Liver (tissue), 9 donors: ENCODE measurements around the gene PCCB. TPM values are rescaled to one million over a fixed set of nuclear protein-coding genes. Genes with fewer than 3 reads are reported as not detected.

Source experiments
- DNase-seq: peaks from one replicate; pipeline ENCODE4 v3.0.0-alpha.2; 2017; ENCODE audit warnings: low spot score
- H3K27ac ChIP-seq, 2 donors: one replicate each; pipeline ENCODE4 v1.7.0; 2013; ENCODE audit warnings: inconsistent platforms in 2 of 2, low read length in 2 of 2, control low read depth in 1 of 2, low read depth in 1 of 2, mild to moderate bottlenecking in 1 of 2
- H3K27me3 ChIP-seq, 4 donors: one replicate each; pipeline versions ENCODE4 v1.6.1 to v1.7.0; 2013; ENCODE audit warnings: low read length in 3 of 4, inconsistent platforms in 1 of 4, mild to moderate bottlenecking in 1 of 4, moderate library complexity in 1 of 4; ENCODE audit not compliant: control insufficient read depth in 4 of 4, insufficient read depth in 4 of 4
- H3K36me3 ChIP-seq, 4 donors: one replicate each; pipeline versions ENCODE4 v1.6.1 to v1.7.0; 2013; ENCODE audit warnings: low read length in 3 of 4, mild to moderate bottlenecking in 3 of 4, low read depth in 1 of 4, moderate library complexity in 1 of 4; ENCODE audit not compliant: control insufficient read depth in 4 of 4, insufficient read depth in 3 of 4
- H3K4me1 ChIP-seq, 4 donors: one replicate each; pipeline versions ENCODE4 v1.6.1 to v1.7.0; 2013; ENCODE audit warnings: low read length in 3 of 4, mild to moderate bottlenecking in 3 of 4, moderate library complexity in 1 of 4; ENCODE audit not compliant: control insufficient read depth in 4 of 4, insufficient read depth in 4 of 4
- H3K4me3 ChIP-seq, 3 donors: one replicate each; pipeline versions ENCODE4 v1.6.1 to v1.7.0; 2013; ENCODE audit warnings: low read length in 3 of 3, control low read depth in 1 of 3, low read depth in 1 of 3, mild to moderate bottlenecking in 1 of 3
- H3K9ac ChIP-seq, 2 donors: one replicate each; pipeline ENCODE4 v1.7.0; 2013; ENCODE audit warnings: low read length in 2 of 2, mild to moderate bottlenecking in 2 of 2, moderate library complexity in 2 of 2, control low read depth in 1 of 2, low read depth in 1 of 2
- H3K9me3 ChIP-seq, 4 donors: one replicate each; pipeline versions ENCODE4 v1.6.1 to v1.7.0; 2013; ENCODE audit warnings: low read length in 3 of 4; ENCODE audit not compliant: control insufficient read depth in 4 of 4
- EGR1 ChIP-seq, 2 donors: IDR thresholded peaks; 2 replicates each; pipeline ENCODE4 v1.6.1; 2016 to 2018; ENCODE audit warnings: antibody characterized with exemption in 2 of 2, low read depth in 2 of 2
- GABPA ChIP-seq, 2 donors: IDR thresholded peaks in 1 of 2; conservative IDR thresholded peaks in 1 of 2; 2 replicates each; pipeline ENCODE4 v1.6.1; 2016; ENCODE audit warnings: antibody characterized with exemption in 2 of 2, mild to moderate bottlenecking in 1 of 2, moderate library complexity in 1 of 2
- HNF4A ChIP-seq, 2 donors: conservative IDR thresholded peaks; 2 replicates each; pipeline ENCODE4 v1.6.1; 2016; ENCODE audit warnings: antibody characterized with exemption in 2 of 2, mild to moderate bottlenecking in 2 of 2
- HNF4G ChIP-seq: IDR thresholded peaks from 2 replicates; pipeline ENCODE4 v1.6.1; 2016; ENCODE audit warnings: antibody characterized with exemption
- JUND ChIP-seq, 2 donors: IDR thresholded peaks; 2 replicates each; pipeline ENCODE4 v1.6.1; 2016; ENCODE audit warnings: antibody characterized with exemption in 2 of 2
- NR2F2 ChIP-seq: IDR thresholded peaks from 2 replicates; pipeline ENCODE4 v1.6.1; 2016; ENCODE audit warnings: antibody characterized with exemption
- RAD21 ChIP-seq, 2 donors: IDR thresholded peaks; 2 replicates each; pipeline ENCODE4 v1.6.1; 2016; ENCODE audit warnings: antibody characterized with exemption in 2 of 2, mild to moderate bottlenecking in 2 of 2
- RXRA ChIP-seq, 2 donors: IDR thresholded peaks; 2 replicates each; pipeline ENCODE4 v1.6.1; 2017 to 2018; ENCODE audit warnings: antibody characterized with exemption in 2 of 2, mild to moderate bottlenecking in 1 of 2
- SP1 ChIP-seq: IDR thresholded peaks from 2 replicates; pipeline ENCODE4 v1.6.1; 2018; ENCODE audit warnings: antibody characterized with exemption, mild to moderate bottlenecking
- TAF1 ChIP-seq: conservative IDR thresholded peaks from 2 replicates; pipeline ENCODE4 v1.6.1; 2016; ENCODE audit warnings: antibody characterized with exemption, mild to moderate bottlenecking
- WGBS: extraction: QIAGEN DNeasy Blood & Tissue Kit; methylation state at CpG from one replicate; pipeline ENCODE4 v1.1.7; 2013; 5-methylcytosine and 5-hydroxymethylcytosine counted together
- polyA plus RNA-seq, 2 donors: library from polyadenylated mRNA; stranded (reverse) in 1 of 2; unstranded in 1 of 2; fragments of 200-250 nt in 1 of 2; fragments of >200 nt in 1 of 2; fragmentation: Nextera tagmentation in 1 of 2; extraction: Ambion mirVana in 1 of 2; gene quantifications; one replicate each; pipeline versions ENCODE4 v1.2.1 to v1.2.3, GENCODE V29; 2013 to 2015
- total RNA-seq, 2 donors: library from RNA; depleted of rRNA; stranded (reverse); fragments of >200 nt; gene quantifications; one replicate each; pipeline ENCODE4 v1.2.3, GENCODE V29; 2014
- TF ChIP-seq, protein P1 (sequence below): IDR thresholded peaks from 2 replicates; pipeline ENCODE4 v1.6.1; 2016; ENCODE audit warnings: antibody characterized with exemption
- TF ChIP-seq, protein P2 (sequence below): fragments of 150-350 bp; IDR thresholded peaks from 2 replicates; pipeline ENCODE4 v1.5.1; 2017; ENCODE audit warnings: improper control_type of control experiment, low read depth, low read length; ENCODE audit not compliant: missing input control
- TF ChIP-seq, protein P3 (sequence below): IDR thresholded peaks from 2 replicates; pipeline ENCODE4 v1.6.1; 2016; ENCODE audit warnings: antibody characterized with exemption
- TF ChIP-seq, protein P4 (sequence below): IDR thresholded peaks from 2 replicates; pipeline ENCODE4 v1.6.1; 2016; ENCODE audit warnings: antibody characterized with exemption
- donor health status: healthy.
- donor health status: healthy.
- donor health status: healthy.
- donor health status: healthy.
- donor health status: healthy.

The PCCB gene
- total and polyA plus RNA-seq, 4 donors = 72.8 to 120 (median 95.0) TPM

DNA sequence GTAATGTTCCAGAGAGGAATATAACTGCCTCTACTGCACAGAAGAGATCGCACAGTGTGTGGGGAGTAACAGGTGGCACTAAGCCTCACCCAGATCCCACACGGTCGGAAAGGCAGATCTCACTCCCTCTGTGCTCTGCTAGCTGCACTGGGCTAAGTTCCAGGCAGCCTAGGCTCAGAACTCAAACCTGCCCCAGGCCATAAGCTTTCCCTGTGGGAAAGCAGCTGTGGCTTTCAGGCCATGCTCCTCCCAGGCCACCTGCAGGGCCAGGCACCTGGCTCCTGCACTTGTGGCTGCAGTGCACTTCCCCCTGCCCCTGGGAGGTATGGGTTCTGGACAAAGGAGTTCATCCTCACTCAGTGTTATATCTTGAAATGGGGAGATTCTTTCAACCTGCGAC is 27.5 kb downstream of the PCCB start:
- Histone ChIP-seq H3K27ac (no peak overlapping the region), H3K36me3 (peaks cover 0 to 28% (median 16%) of the 10 kb centered on the region in 4 donors), H3K9me3 (peaks cover 0 to 10% (median 3%) of the 10 kb centered on the region in 4 donors), H3K4me3 (no peak overlapping the region), H3K4me1 (peaks cover 0 to 2% (median 0%) of the 10 kb centered on the region in 4 donors), H3K9ac (no peak overlapping the region), H3K27me3 (no peaks in the 10 kb centered on the region)
- DNase-seq = no peak
- TF ChIP-seq HNF4G = no peak
- no peak for TF ChIP-seq RXRA (IDR thresholded peaks at IDR 0.05)
- no peak for TF ChIP-seq HNF4A (conservative IDR thresholded peaks at IDR 0.05)
- no peak for TF ChIP-seq TAF1
- no peak for TF ChIP-seq NR2F2
- TF ChIP-seq, protein P1, sequence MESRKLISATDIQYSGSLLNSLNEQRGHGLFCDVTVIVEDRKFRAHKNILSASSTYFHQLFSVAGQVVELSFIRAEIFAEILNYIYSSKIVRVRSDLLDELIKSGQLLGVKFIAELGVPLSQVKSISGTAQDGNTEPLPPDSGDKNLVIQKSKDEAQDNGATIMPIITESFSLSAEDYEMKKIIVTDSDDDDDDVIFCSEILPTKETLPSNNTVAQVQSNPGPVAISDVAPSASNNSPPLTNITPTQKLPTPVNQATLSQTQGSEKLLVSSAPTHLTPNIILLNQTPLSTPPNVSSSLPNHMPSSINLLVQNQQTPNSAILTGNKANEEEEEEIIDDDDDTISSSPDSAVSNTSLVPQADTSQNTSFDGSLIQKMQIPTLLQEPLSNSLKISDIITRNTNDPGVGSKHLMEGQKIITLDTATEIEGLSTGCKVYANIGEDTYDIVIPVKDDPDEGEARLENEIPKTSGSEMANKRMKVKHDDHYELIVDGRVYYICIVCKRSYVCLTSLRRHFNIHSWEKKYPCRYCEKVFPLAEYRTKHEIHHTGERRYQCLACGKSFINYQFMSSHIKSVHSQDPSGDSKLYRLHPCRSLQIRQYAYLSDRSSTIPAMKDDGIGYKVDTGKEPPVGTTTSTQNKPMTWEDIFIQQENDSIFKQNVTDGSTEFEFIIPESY = no peak
- TF ChIP-seq SP1 = no peak
- 95% methylated on average over 4 of the region's 4 CpGs for WGBS

DNA sequence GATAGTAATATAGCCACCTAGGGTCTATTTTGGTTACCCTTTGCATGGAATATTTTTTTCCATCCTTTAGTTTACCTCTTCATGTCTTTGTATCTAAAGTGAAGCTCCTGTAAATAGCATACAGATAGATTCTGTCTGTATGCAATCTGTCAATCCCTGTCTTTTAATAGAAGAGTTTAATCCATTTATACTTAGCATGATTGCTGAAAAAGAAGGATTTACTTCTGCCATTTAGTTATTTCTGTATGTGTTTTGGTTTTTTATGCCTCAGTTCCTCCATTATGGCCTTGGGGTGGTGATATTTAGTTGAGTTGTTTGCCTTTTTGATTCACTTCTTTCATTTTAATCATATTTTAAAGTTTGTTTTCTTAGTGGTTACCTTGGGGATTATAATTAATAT is 29.0 kb downstream of the PCCB start:
- Histone ChIP-seq H3K27ac (no peak overlapping the region), H3K9me3 (peaks cover 0 to 10% (median 3%) of the 10 kb centered on the region in 4 donors), H3K4me1 (peaks cover 0 to 2% (median under 1%) of the 10 kb centered on the region in 4 donors), H3K9ac (no peak overlapping the region), H3K36me3 (peaks cover 0 to 28% (median 23%) of the 10 kb centered on the region in 4 donors), H3K4me3 (no peak overlapping the region), H3K27me3 (no peaks in the 10 kb centered on the region)
- DNase-seq = no peak
- TF ChIP-seq RXRA (IDR thresholded peaks at IDR 0.05) (no peak), JUND (IDR thresholded peaks at IDR 0.05) (no peak), RAD21 (IDR thresholded peaks at IDR 0.05) (no peak), HNF4G (no peak), GABPA (IDR thresholded peaks at IDR 0.05 in 1 of 2, conservative IDR thresholded peaks at IDR 0.05 in 1 of 2) (no peak), SP1 (no peak), TAF1 (no peak), EGR1 (IDR thresholded peaks at IDR 0.05; ENCODE audit: low read depth in 2 of 2) (no peak)
- TF ChIP-seq, protein P2, sequence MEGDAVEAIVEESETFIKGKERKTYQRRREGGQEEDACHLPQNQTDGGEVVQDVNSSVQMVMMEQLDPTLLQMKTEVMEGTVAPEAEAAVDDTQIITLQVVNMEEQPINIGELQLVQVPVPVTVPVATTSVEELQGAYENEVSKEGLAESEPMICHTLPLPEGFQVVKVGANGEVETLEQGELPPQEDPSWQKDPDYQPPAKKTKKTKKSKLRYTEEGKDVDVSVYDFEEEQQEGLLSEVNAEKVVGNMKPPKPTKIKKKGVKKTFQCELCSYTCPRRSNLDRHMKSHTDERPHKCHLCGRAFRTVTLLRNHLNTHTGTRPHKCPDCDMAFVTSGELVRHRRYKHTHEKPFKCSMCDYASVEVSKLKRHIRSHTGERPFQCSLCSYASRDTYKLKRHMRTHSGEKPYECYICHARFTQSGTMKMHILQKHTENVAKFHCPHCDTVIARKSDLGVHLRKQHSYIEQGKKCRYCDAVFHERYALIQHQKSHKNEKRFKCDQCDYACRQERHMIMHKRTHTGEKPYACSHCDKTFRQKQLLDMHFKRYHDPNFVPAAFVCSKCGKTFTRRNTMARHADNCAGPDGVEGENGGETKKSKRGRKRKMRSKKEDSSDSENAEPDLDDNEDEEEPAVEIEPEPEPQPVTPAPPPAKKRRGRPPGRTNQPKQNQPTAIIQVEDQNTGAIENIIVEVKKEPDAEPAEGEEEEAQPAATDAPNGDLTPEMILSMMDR = no peak
- TF ChIP-seq, protein P3, sequence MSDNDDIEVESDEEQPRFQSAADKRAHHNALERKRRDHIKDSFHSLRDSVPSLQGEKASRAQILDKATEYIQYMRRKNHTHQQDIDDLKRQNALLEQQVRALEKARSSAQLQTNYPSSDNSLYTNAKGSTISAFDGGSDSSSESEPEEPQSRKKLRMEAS = no peak
- TF ChIP-seq, protein P4, sequence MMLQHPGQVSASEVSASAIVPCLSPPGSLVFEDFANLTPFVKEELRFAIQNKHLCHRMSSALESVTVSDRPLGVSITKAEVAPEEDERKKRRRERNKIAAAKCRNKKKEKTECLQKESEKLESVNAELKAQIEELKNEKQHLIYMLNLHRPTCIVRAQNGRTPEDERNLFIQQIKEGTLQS = no peak
- TF ChIP-seq, protein P1 = no peak
